B cell (primary cell): Measurements from ENCODE around the gene STOX2. TPM values are rescaled to one million over a fixed set of nuclear protein-coding genes. Genes with fewer than 3 reads are reported as not detected.

ENCODE experiments used
- ATAC-seq: fragments of 200-7000 bp; cut with Tn5 transposase; one replicate; pipeline ENCODE4 v1.10.0; 2021; ENCODE audit warnings: low read depth, mild to moderate bottlenecking, moderate number of reproducible peaks, moderate library complexity
- CTCF ChIA-PET: fragments of 350-600 bp; sonication (Branson Sonifier 250); formaldehyde crosslinking; loops from one replicate; lab custom pipeline; 2021; ENCODE audit warnings: antibody characterized with exemption, inconsistent platforms; lab: Charles Lee
- POLR2A ChIA-PET: fragments of 350-600 bp; sonication (Branson Sonifier 250); formaldehyde crosslinking; loops from one replicate; lab custom pipeline; 2021; ENCODE audit warnings: antibody characterized with exemption; lab: Charles Lee
- DNase-seq: peaks from one replicate; pipeline ENCODE4 v3.0.0; 2013
- H2AFZ ChIP-seq: 2 replicates; pipeline ENCODE4 v1.6.1; 2012; ENCODE audit warnings: mild to moderate bottlenecking, low read depth, low read length; ENCODE audit not compliant: insufficient read depth, poor library complexity, severe bottlenecking
- H3K27ac ChIP-seq, 2 donors: 1 replicate in 1 of 2; 2 replicates in 1 of 2; pipeline ENCODE4 v1.5.1; 2012 to 2013; ENCODE audit warnings: low read length in 2 of 2, mild to moderate bottlenecking in 2 of 2, moderate library complexity in 1 of 2
- H3K27me3 ChIP-seq, 4 experiments: fragments of 200-600 bp in 1 of 4; sonication (generic) in 1 of 4; replicated peaks in 1 of 4; 1 replicate in 2 of 4; 2 replicates in 2 of 4; pipeline versions ENCODE4 v1.6.1 to v1.7.0; 2013 to 2016; ENCODE audit warnings: low read length in 3 of 4, mild to moderate bottlenecking in 2 of 4, mixed read lengths in 1 of 4, moderate library complexity in 1 of 4; ENCODE audit not compliant: insufficient read depth in 4 of 4, control insufficient read depth in 3 of 4; ENCODE audit errors: control extremely low read depth in 1 of 4
- H3K36me3 ChIP-seq, 2 experiments: replicated peaks in 1 of 2; 1 replicate in 1 of 2; 2 replicates in 1 of 2; pipeline versions ENCODE4 v1.6.1 to v1.7.1; 2013; ENCODE audit warnings: low read length in 1 of 2; ENCODE audit not compliant: insufficient read depth in 2 of 2, control insufficient read depth in 1 of 2; ENCODE audit errors: control extremely low read depth in 1 of 2, extremely low read depth in 1 of 2
- H3K4me1 ChIP-seq, 2 donors: fragments of 200-600 bp in 1 of 2; sonication (generic) in 1 of 2; 1 replicate in 1 of 2; 2 replicates in 1 of 2; pipeline versions ENCODE4 v1.5.1 to v1.6.1; 2013 to 2017; ENCODE audit warnings: low read length in 2 of 2; ENCODE audit not compliant: control insufficient read depth in 2 of 2, insufficient read depth in 2 of 2
- H3K4me2 ChIP-seq: replicated peaks from 2 replicates; pipeline ENCODE3; 2012; ENCODE audit warnings: mild to moderate bottlenecking, low read depth, low read length; ENCODE audit not compliant: poor library complexity, severe bottlenecking
- H3K4me3 ChIP-seq, 5 experiments: fragments of 200-600 bp in 1 of 5; sonication (generic) in 1 of 5; 1 replicate in 3 of 5; 2 replicates in 2 of 5; pipeline versions ENCODE4 v1.5.1 to v1.7.0; 2011 to 2016; ENCODE audit warnings: low read length in 4 of 5, mild to moderate bottlenecking in 4 of 5, low read depth in 2 of 5, control low read depth in 1 of 5, moderate library complexity in 1 of 5; ENCODE audit not compliant: insufficient read depth in 1 of 5; ENCODE audit errors: control extremely low read depth in 1 of 5, extremely low read depth in 1 of 5
- H3K79me2 ChIP-seq: fragments of 200-600 bp; sonication (generic); one replicate; pipeline ENCODE4 v1.6.0; 2016; ENCODE audit warnings: low read length; ENCODE audit not compliant: control insufficient read depth, insufficient read depth
- H3K9ac ChIP-seq: fragments of 200-600 bp; sonication (generic); 2 replicates; pipeline ENCODE4 v1.6.1; 2017; ENCODE audit warnings: mild to moderate bottlenecking, low read length, moderate library complexity
- H3K9me3 ChIP-seq, 3 donors: one replicate each; pipeline versions ENCODE4 v1.6.1 to v1.7.1; 2013; ENCODE audit warnings: low read length in 2 of 3; ENCODE audit not compliant: control insufficient read depth in 2 of 3, insufficient read depth in 1 of 3; ENCODE audit errors: control extremely low read depth in 1 of 3
- H4K20me1 ChIP-seq: 2 replicates; pipeline ENCODE4 v1.6.0; 2012; ENCODE audit warnings: mild to moderate bottlenecking, low read length; ENCODE audit not compliant: insufficient read depth, control insufficient read depth, poor library complexity, severe bottlenecking
- H3K27ac Mint-ChIP-seq: one replicate; pipeline ENCODE4 v1.8.0; 2021; ENCODE audit warnings: mixed read lengths
- H3K27me3 Mint-ChIP-seq: one replicate; pipeline ENCODE4 v1.8.0; 2021; ENCODE audit warnings: mixed read lengths
- H3K4me1 Mint-ChIP-seq: one replicate; pipeline ENCODE4 v1.8.0; 2021; ENCODE audit warnings: mixed read lengths
- H3K4me3 Mint-ChIP-seq: one replicate; pipeline ENCODE4 v1.8.0; 2021; ENCODE audit warnings: mixed read lengths
- H3K9me3 Mint-ChIP-seq: one replicate; pipeline ENCODE4 v1.8.0; 2022; ENCODE audit warnings: mixed read lengths; ENCODE audit not compliant: insufficient read depth
- EZH2 ChIP-seq: IDR thresholded peaks from 2 replicates; pipeline ENCODE4 v1.6.1; 2012; ENCODE audit warnings: borderline replicate concordance, low read depth, mild to moderate bottlenecking, moderate library complexity, low read length; ENCODE audit not compliant: insufficient read depth, poor library complexity, severe bottlenecking
- WGBS: methylation state at CpG from one replicate; pipeline ENCODE4 v1.1.5; 2013; ENCODE audit warnings: missing lambda C conversion rate; ENCODE audit not compliant: insufficient coverage; 5-methylcytosine and 5-hydroxymethylcytosine counted together
- intact Hi-C: fragments of 100-400 bp; cut with micrococcal nuclease; formaldehyde crosslinking; loops from one replicate; pipeline ENCODE4 v1.10.0; 2022
- polyA plus RNA-seq: library from polyadenylated mRNA; depleted of rRNA; stranded (reverse); fragments of >200 nt; gene quantifications from 2 replicates; pipeline ENCODE4 v1.2.3, GENCODE V29; 2012
- total RNA-seq, 2 donors: library from RNA; stranded (reverse); fragments of 120-200 nt in 1 of 2; gene quantifications; 1 replicate in 1 of 2; 2 replicates in 1 of 2; pipeline versions ENCODE4 v1.2.3 to v1.2.4, GENCODE V29; 2013 to 2022
- TF ChIP-seq, protein P1 (sequence below): fragments of 200-600 bp; IDR thresholded peaks from one replicate; pipeline ENCODE4 v1.8.0; 2022; ENCODE audit warnings: antibody characterized with exemption, mild to moderate bottlenecking

STOX2 gene
- total and polyA plus RNA-seq, 2 donors (not counting 1 experiment from before 2014, with no cell fraction given), result under 0.01 TPM; not detected in 1

DNA sequence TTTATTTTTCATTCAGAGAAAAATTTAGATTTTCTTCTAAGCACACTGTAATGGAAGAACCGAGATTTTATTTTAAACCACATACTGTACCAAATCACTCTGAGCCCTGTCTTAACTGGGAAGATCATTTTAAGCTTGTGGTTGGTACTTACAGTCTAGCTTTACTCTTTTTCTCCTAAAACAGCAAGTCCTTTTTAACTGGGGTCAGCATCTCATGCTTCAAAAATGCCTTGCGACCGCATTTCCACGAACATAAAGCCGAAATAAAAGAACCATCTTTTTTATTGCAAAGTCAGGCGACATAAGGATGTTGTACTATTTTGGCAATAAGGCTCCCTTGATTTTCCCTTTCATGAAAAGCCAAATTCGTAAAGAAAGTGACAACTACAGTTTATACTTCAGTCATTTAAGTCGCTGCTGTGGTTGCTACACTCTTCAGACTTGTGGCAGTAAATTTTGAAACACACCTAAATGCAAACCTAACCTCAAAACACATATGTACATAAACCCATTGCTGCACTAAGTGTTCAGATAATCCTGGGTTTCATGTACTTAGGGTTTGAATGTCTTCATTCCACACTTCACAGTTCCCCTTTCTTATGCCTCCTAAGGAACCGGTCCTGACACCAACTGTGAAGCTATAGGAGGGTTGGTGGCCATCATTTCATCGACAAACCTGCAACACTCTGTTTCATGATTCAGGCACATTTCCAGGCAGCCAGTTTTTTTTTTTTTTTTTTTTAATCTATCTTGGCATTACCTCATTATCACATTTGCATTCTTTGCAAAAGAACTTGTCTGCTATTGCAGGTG, 3.0 kb downstream of the STOX2 start:
- Histone ChIP-seq H4K20me1 (no peaks in the 10 kb centered on the region), H3K4me2 (no peak overlapping the region), H3K27me3 (peaks cover 0 to 29% (median 24%) of the 10 kb centered on the region in 4 experiments), H3K79me2 (no peaks in the 10 kb centered on the region), H3K4me1 (peaks cover 8 to 14% of the 10 kb centered on the region in 2 donors), H2AFZ (no peak overlapping the region), H3K36me3 (no peaks in the 10 kb centered on the region), H3K4me3 (no peak overlapping the region), H3K9ac (no peak overlapping the region), H3K27ac (no peak overlapping the region), H3K9me3 (no peaks in the 10 kb centered on the region)
- peaks cover 7% of the 10 kb centered on the region for H3K4me1 Mint-ChIP-seq
- no peak overlapping the region for H3K27ac Mint-ChIP-seq
- no peak overlapping the region for H3K4me3 Mint-ChIP-seq
- WGBS, result 80% methylated on average over 3 of the region's 10 CpGs
- H3K27me3 Mint-ChIP-seq, result peaks cover 54% of the 10 kb centered on the region
- CTCF ChIA-PET, result no interaction called here
- no peaks in the 10 kb centered on the region for H3K9me3 Mint-ChIP-seq
- no peak for DNase-seq
- intact Hi-C loops, result no loop called here
- ATAC-seq, result no peak
- POLR2A ChIA-PET, result no interaction called here
- TF ChIP-seq, protein P1, sequence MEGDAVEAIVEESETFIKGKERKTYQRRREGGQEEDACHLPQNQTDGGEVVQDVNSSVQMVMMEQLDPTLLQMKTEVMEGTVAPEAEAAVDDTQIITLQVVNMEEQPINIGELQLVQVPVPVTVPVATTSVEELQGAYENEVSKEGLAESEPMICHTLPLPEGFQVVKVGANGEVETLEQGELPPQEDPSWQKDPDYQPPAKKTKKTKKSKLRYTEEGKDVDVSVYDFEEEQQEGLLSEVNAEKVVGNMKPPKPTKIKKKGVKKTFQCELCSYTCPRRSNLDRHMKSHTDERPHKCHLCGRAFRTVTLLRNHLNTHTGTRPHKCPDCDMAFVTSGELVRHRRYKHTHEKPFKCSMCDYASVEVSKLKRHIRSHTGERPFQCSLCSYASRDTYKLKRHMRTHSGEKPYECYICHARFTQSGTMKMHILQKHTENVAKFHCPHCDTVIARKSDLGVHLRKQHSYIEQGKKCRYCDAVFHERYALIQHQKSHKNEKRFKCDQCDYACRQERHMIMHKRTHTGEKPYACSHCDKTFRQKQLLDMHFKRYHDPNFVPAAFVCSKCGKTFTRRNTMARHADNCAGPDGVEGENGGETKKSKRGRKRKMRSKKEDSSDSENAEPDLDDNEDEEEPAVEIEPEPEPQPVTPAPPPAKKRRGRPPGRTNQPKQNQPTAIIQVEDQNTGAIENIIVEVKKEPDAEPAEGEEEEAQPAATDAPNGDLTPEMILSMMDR, result no peak
- no peak for TF ChIP-seq EZH2

DNA sequence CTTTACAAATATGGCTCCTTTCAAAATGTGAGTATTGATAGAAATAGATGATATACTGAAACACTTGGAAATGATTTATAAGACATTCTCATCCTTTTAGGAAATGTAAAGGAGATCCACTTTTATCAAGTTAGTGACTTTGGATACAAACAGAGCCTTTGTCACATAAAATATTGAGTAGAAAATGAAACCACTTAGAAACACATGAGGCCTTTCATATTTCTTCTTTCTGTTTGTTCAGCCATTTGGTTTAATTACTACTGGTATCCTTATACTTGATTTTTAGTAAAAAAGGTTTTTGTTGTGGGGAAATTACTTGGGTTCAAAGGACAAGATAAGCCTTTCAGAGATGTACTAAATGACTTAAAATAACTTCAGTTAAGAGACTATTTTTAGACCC, 4.1 kb downstream of the STOX2 start:
- no peak for ATAC-seq
- H3K27me3 ChIP-seq, result peaks cover 0 to 23% (median 20%) of the 10 kb centered on the region in 4 experiments
- Mint-ChIP-seq H3K4me3 (no peak overlapping the region), H3K9me3 (no peaks in the 10 kb centered on the region), H3K27ac (no peak overlapping the region), H3K27me3 (peaks cover 46% of the 10 kb centered on the region), H3K4me1 (peaks cover 7% of the 10 kb centered on the region)
- H3K4me2 ChIP-seq, result no peak overlapping the region
- intact Hi-C loops, result no loop called here
- no peak overlapping the region for H3K27ac ChIP-seq
- no peak overlapping the region for H3K9ac ChIP-seq
- POLR2A ChIA-PET, result no interaction called here
- no peaks in the 10 kb centered on the region for H4K20me1 ChIP-seq
- H3K9me3 ChIP-seq, result no peaks in the 10 kb centered on the region
- TF ChIP-seq, protein P1, result no peak
- no peak for TF ChIP-seq EZH2
- H3K79me2 ChIP-seq, result no peaks in the 10 kb centered on the region
- CTCF ChIA-PET, result no interaction called here
- no peak overlapping the region for H3K4me3 ChIP-seq
- peaks cover 8 to 14% of the 10 kb centered on the region in 2 donors for H3K4me1 ChIP-seq
- H3K36me3 ChIP-seq, result no peaks in the 10 kb centered on the region
- DNase-seq, result no peak
- no peak overlapping the region for H2AFZ ChIP-seq
